Adrenal gland (tissue), 12 donors: ENCODE results near the gene M6PR. TPM values are rescaled to one million over a fixed set of nuclear protein-coding genes. Genes with fewer than 3 reads are reported as not detected.

ENCODE experiments used
- DNase-seq, 7 donors: peaks; one replicate each; pipeline ENCODE4 v3.0.0-alpha.2; 2019 to 2020
- H3K27ac ChIP-seq, 5 donors: fragments of 200-600 bp; sonication (generic) in 4 of 5; 1 replicate in 3 of 5; 2 replicates in 2 of 5; pipeline versions ENCODE4 v1.5.1 to v1.8.0; 2016 to 2020; ENCODE audit warnings: mild to moderate bottlenecking in 1 of 5
- H3K27me3 ChIP-seq: fragments of 200-600 bp; 2 replicates; pipeline ENCODE4 v1.8.0; 2021
- H3K36me3 ChIP-seq, 2 donors: fragments of 200-600 bp; replicated peaks in 1 of 2; 1 replicate in 1 of 2; 2 replicates in 1 of 2; pipeline versions ENCODE4 v1.5.1 to v1.8.0; 2018 to 2022
- H3K4me1 ChIP-seq, 2 donors: fragments of 200-600 bp; replicated peaks in 1 of 2; 1 replicate in 1 of 2; 2 replicates in 1 of 2; pipeline versions ENCODE4 v1.5.1 to v1.8.0; 2018 to 2021
- H3K4me3 ChIP-seq, 4 donors: fragments of 200-600 bp; sonication (generic) in 3 of 4; one replicate each; pipeline ENCODE4 v1.5.1; 2016 to 2018
- H3K9me3 ChIP-seq, 3 donors: fragments of 200-600 bp; sonication (generic) in 1 of 3; replicated peaks in 1 of 3; 1 replicate in 2 of 3; 2 replicates in 1 of 3; pipeline versions ENCODE4 v1.5.1 to v1.8.0; 2016 to 2021
- CTCF ChIP-seq, 6 experiments: fragments of 450-650 bp in 4 of 6; fragments of 200-600 bp in 2 of 6; sonication (generic) in 1 of 6; IDR thresholded peaks; 1 replicate in 5 of 6; 2 replicates in 1 of 6; pipeline versions ENCODE4 v1.5.1 to v1.8.0; 2016 to 2021; ENCODE audit warnings: antibody characterized with exemption in 6 of 6, mild to moderate bottlenecking in 2 of 6, moderate library complexity in 1 of 6
- POLR2A ChIP-seq, 2 donors: fragments of 450-650 bp; IDR thresholded peaks; one replicate each; pipeline ENCODE4 v1.6.1; 2017; ENCODE audit warnings: antibody characterized with exemption in 2 of 2, mild to moderate bottlenecking in 2 of 2, moderate library complexity in 1 of 2
- whole genome bisulfite sequencing, 4 donors: extraction: QIAGEN DNeasy Blood & Tissue Kit in 2 of 4; methylation state at CpG; one replicate each; pipeline versions ENCODE4 v1.1.5 to v1.1.7; 2013 to 2017; 5-methylcytosine and 5-hydroxymethylcytosine counted together
- intact Hi-C, 2 donors: fragments of 100-400 bp; cut with DNase I; formaldehyde crosslinking; loops; one replicate each; pipeline versions ENCODE4 v1.14.1 to v1.15.0; 2022 to 2023
- polyA plus RNA-seq, 3 donors: library from polyadenylated mRNA; stranded (reverse); fragments of 200-250 nt in 2 of 3; fragments of 350-450 nt in 1 of 3; fragmentation: Illumina TruSeq in 1 of 3; extraction: RNeasy Lipid Tissue Mini Kit (QIAGEN cat#74804) in 1 of 3; gene quantifications; one replicate each; pipeline ENCODE4 v1.2.3, GENCODE V29; 2013 to 2014
- total RNA-seq, 9 donors: library from RNA; depleted of rRNA in 4 of 9; stranded (reverse); fragments of >200 nt in 4 of 9; fragments of 120-200 nt in 1 of 9; fragmentation: NEBNext Ultra II Directional in 1 of 9; extraction: Animal tissue kit (Norgen Biotek cat#: 25700) in 1 of 9; gene quantifications; one replicate each; pipeline versions ENCODE4 v1.1.0 to v1.2.4, GENCODE V29; 2013 to 2023
- donor health status: healthy with polysubstance abuse.
- donor health status: Bipolar disorder and iron deficiency.
- donor health status: DM: yes; HTN: yes; CAD: no.
- donor health status: DM: no; HTN: no; CAD: no.
- donor health status: DM: no; HTN: no; CAD: no.
- donor health status: DM: yes; HTN: yes; CAD: no.

M6PR gene
- total and polyA plus RNA-seq, 12 donors, result 48.8 to 194 (median 135) TPM

- no peaks in the 10 kb centered on the region for H3K9me3 ChIP-seq
- intact Hi-C loops, result no loop called here
- peaks cover 0 to 8% of the 10 kb centered on the region in 2 donors for H3K4me1 ChIP-seq
- WGBS, 4 donors, result 62 to 80% (median 75%) methylated on average over 1 of the region's 1 CpG
- H3K27me3 ChIP-seq, result no peaks in the 10 kb centered on the region
- no peak overlapping the region for H3K27ac ChIP-seq
- TF ChIP-seq POLR2A (IDR thresholded peaks at IDR 0.05) (no peak), CTCF (IDR thresholded peaks at IDR 0.05) (no peak)
- H3K36me3 ChIP-seq, result no peaks in the 10 kb centered on the region
- no peak for DNase-seq
- H3K4me3 ChIP-seq, result no peak overlapping the region
Observed at GRCh38 chr12:8987685-8988084, 38.2 kb upstream of the M6PR start.

- TF ChIP-seq CTCF (IDR thresholded peaks at IDR 0.05), result no peak
- intact Hi-C loops, result no loop called here
- Histone ChIP-seq H3K9me3 (no peaks in the 10 kb centered on the region), H3K4me3 (no peak overlapping the region), H3K27me3 (no peaks in the 10 kb centered on the region), H3K4me1 (peaks cover 0 to 4% of the 10 kb centered on the region in 2 donors), H3K36me3 (no peaks in the 10 kb centered on the region), H3K27ac (no peak overlapping the region)
- DNase-seq, result no peak
Observed at GRCh38 chr12:8987163-8987562, 37.7 kb upstream of the M6PR start.

- no peak for TF ChIP-seq POLR2A (IDR thresholded peaks at IDR 0.05)
- TF ChIP-seq CTCF (IDR thresholded peaks at IDR 0.05), result no peak
- intact Hi-C loops, result no loop called here
- Histone ChIP-seq H3K27ac (no peak overlapping the region), H3K4me3 (no peak overlapping the region), H3K9me3 (no peaks in the 10 kb centered on the region), H3K4me1 (no peaks in the 10 kb centered on the region), H3K27me3 (no peaks in the 10 kb centered on the region), H3K36me3 (no peaks in the 10 kb centered on the region)
- 79 to 100% (median 95%) methylated on average over 1 of the region's 1 CpG for WGBS, 4 donors
- no peak for DNase-seq
Observed at GRCh38 chr12:8985213-8985754, 35.8 kb upstream of the M6PR start.

GRCh38 chr12:8980137-8980536 is 30.7 kb upstream of the M6PR start:
- H3K36me3 ChIP-seq, result no peaks in the 10 kb centered on the region
- no peak for DNase-seq
- H3K9me3 ChIP-seq, result no peaks in the 10 kb centered on the region
- no peak overlapping the region for H3K27ac ChIP-seq
- 87 to 95% (median 90%) methylated on average over 3 of the region's 3 CpGs for WGBS, 4 donors
- H3K4me1 ChIP-seq, result no peaks in the 10 kb centered on the region
- no peak for TF ChIP-seq CTCF (IDR thresholded peaks at IDR 0.05)
- no peak overlapping the region for H3K4me3 ChIP-seq
- no peaks in the 10 kb centered on the region for H3K27me3 ChIP-seq
- intact Hi-C loops, result no loop called here
